ENCODE data around the gene FGF14. TPM values are rescaled to one million over a fixed set of nuclear protein-coding genes. Genes with fewer than 3 reads are reported as not detected.

The FGF14 gene
- total RNA-seq, 3 donors from 2014 or later: under 0.01 to 0.29 (median under 0.01) TPM

DNA sequence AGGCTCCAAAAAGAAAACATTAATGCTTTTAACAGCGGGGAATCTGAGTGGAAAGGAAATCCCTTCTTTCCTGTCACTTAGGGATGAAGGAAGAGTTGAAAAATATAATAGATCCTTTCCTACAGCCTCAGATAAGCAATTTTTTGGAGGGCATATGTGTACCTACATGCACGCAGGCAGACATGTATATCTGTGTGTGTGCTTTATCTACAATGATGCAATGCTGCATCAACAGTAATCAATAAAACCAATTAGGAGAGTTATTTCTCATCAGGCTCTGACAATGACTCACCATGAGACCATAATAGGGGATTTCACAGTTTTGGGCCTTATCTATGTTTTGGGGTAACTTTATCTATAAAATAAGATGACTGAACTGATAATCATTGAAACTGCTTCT lies 505.3 kb downstream of the FGF14 start:
- H3K36me3 ChIP-seq: no peaks in the 10 kb centered on the region
- H3K4me1 ChIP-seq: no peaks in the 10 kb centered on the region
- DNase-seq (ENCODE audit: low spot score in 2 of 2): no peak
- no peak overlapping the region for H3K4me3 ChIP-seq
- intact Hi-C loops (cut with DNase I; ENCODE audit: low total_unique reads): no loop called here
- no peaks in the 10 kb centered on the region for H3K27me3 ChIP-seq
- H3K9me3 ChIP-seq: no peaks in the 10 kb centered on the region
- no peak overlapping the region for H3K27ac ChIP-seq
- TF ChIP-seq CTCF (IDR thresholded peaks at IDR 0.05) (no peak), POLR2A (IDR thresholded peaks at IDR 0.05) (no peak), POLR2AphosphoS5 (IDR thresholded peaks at IDR 0.05) (no peak)

DNA sequence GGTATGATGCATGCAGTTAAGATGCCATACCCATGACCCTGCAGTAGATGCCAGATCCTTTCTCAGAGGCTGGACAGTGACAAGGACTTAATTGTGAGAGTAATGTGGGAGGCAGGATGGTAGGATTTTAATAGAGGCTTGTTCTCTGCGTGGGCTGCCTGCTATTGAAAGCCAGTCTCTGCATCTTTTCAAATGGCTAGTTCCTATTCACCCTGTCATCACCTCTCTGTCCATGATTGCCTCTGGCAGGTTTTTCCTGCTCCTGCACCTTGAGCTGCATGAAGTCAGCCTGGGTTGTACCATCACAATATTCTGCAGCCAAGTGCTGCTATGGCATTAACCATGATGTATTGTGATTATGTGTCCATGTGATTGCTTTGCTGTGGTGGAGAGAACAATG lies 508.8 kb downstream of the FGF14 start:
- H3K36me3 ChIP-seq: no peaks in the 10 kb centered on the region
- H3K9me3 ChIP-seq: no peaks in the 10 kb centered on the region
- H3K27me3 ChIP-seq: no peaks in the 10 kb centered on the region
- no peak overlapping the region for H3K4me3 ChIP-seq
- no peak for TF ChIP-seq CTCF (IDR thresholded peaks at IDR 0.05)
- no peak for TF ChIP-seq POLR2A (IDR thresholded peaks at IDR 0.05)
- TF ChIP-seq POLR2AphosphoS5 (IDR thresholded peaks at IDR 0.05): no peak
- no peaks in the 10 kb centered on the region for H3K4me1 ChIP-seq
- intact Hi-C loops (cut with DNase I; ENCODE audit: low total_unique reads): no loop called here
- DNase-seq (ENCODE audit: low spot score in 2 of 2): no peak
- no peak overlapping the region for H3K27ac ChIP-seq

GRCh38 chr13:101892296-101892695 lies 509.6 kb downstream of the FGF14 start:
- TF ChIP-seq CTCF (IDR thresholded peaks at IDR 0.05): no peak
- TF ChIP-seq POLR2AphosphoS5 (IDR thresholded peaks at IDR 0.05): no peak
- TF ChIP-seq POLR2A (IDR thresholded peaks at IDR 0.05): no peak
- no peak overlapping the region for H3K4me3 ChIP-seq
- no peak overlapping the region for H3K27ac ChIP-seq
- H3K4me1 ChIP-seq: no peaks in the 10 kb centered on the region
- intact Hi-C loops (cut with DNase I; ENCODE audit: low total_unique reads): no loop called here
- no peaks in the 10 kb centered on the region for H3K36me3 ChIP-seq
- no peak for DNase-seq (ENCODE audit: low spot score in 2 of 2)
- no peaks in the 10 kb centered on the region for H3K27me3 ChIP-seq
- H3K9me3 ChIP-seq: no peaks in the 10 kb centered on the region

GRCh38 chr13:101881593-101881992 lies 520.3 kb downstream of the FGF14 start:
- no peak for DNase-seq (ENCODE audit: low spot score in 2 of 2)
- Histone ChIP-seq H3K4me1 (no peaks in the 10 kb centered on the region), H3K4me3 (no peak overlapping the region), H3K36me3 (no peaks in the 10 kb centered on the region), H3K27me3 (no peaks in the 10 kb centered on the region), H3K27ac (no peak overlapping the region), H3K9me3 (no peaks in the 10 kb centered on the region)
- intact Hi-C loops (cut with DNase I; ENCODE audit: low total_unique reads): loop anchor here (5.0 kb wide), 1 partner anchor 771 kb away; no protein-coding TSS in a partner anchor
- TF ChIP-seq CTCF (IDR thresholded peaks at IDR 0.05) (no peak), POLR2AphosphoS5 (IDR thresholded peaks at IDR 0.05) (no peak), POLR2A (IDR thresholded peaks at IDR 0.05) (no peak)

DNA sequence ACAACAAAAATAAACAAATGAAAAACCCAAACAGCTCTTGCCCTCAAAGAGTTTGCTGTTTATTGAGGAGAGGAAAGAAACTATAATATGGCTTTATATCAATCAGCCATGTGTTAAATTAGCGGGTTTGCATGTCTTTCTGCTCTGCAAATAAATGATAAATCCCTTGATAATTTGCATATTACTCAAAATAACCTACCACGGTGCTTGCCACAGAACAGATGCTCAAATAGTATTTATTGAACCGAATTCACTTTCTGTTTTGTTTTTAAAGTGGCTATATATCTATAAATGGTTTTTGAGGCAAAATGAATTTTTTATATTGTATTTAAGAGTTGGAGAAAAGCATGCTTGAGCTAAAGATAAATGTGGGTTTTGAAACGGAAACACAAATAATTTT lies 521.3 kb downstream of the FGF14 start:
- DNase-seq (ENCODE audit: low spot score in 2 of 2): no peak
- Histone ChIP-seq H3K4me1 (no peaks in the 10 kb centered on the region), H3K4me3 (no peak overlapping the region), H3K36me3 (no peaks in the 10 kb centered on the region), H3K27ac (no peak overlapping the region), H3K27me3 (no peaks in the 10 kb centered on the region), H3K9me3 (no peaks in the 10 kb centered on the region)
- intact Hi-C loops (cut with DNase I; ENCODE audit: low total_unique reads): loop anchor here (5.0 kb wide), 1 partner anchor 772 kb away; no protein-coding TSS in a partner anchor
- TF ChIP-seq POLR2A (IDR thresholded peaks at IDR 0.05) (no peak), POLR2AphosphoS5 (IDR thresholded peaks at IDR 0.05) (no peak), CTCF (IDR thresholded peaks at IDR 0.05) (no peak)
